ENCODE data around the gene CEP112.

CEP112 gene

GRCh38 chr17:65918916-65919315 lies 273.0 kb downstream of the CEP112 start:
- no peak for TF ChIP-seq CTCF (IDR thresholded peaks at IDR 0.05; ENCODE audit: insufficient read depth, low read length, missing control alignments)
- CTCF ChIA-PET, result no interaction called here
- DNase-seq (ENCODE audit: low read depth, low spot score), result no peak
- POLR2A ChIA-PET, result no interaction called here
- no peak overlapping the region for H3K4me3 ChIP-seq (ENCODE audit: low read depth, low read length)

GRCh38 chr17:65918500-65918899 lies 273.4 kb downstream of the CEP112 start:
- TF ChIP-seq CTCF (IDR thresholded peaks at IDR 0.05; ENCODE audit: insufficient read depth, low read length, missing control alignments), result no peak
- H3K4me3 ChIP-seq (ENCODE audit: low read depth, low read length), result no peak overlapping the region
- no peak for DNase-seq (ENCODE audit: low read depth, low spot score)
- ChIA-PET CTCF (interaction anchor here (1.4 kb wide), 1 partner anchor 10 kb away, joined by 3 read pairs; no protein-coding TSS in a partner anchor), POLR2A (no interaction called here)

GRCh38 chr17:65917560-65917959 lies 274.4 kb downstream of the CEP112 start:
- POLR2A ChIA-PET, result interaction anchor here (1.0 kb wide), 1 partner anchor 29 kb away, joined by 3 read pairs; no protein-coding TSS in a partner anchor
- no peak overlapping the region for H3K4me3 ChIP-seq (ENCODE audit: low read depth, low read length)
- no peak for DNase-seq (ENCODE audit: low read depth, low spot score)
- CTCF ChIA-PET, result interaction anchor here (1.4 kb wide), 1 partner anchor 11 kb away, joined by 3 read pairs; no protein-coding TSS in a partner anchor
- TF ChIP-seq CTCF (IDR thresholded peaks at IDR 0.05; ENCODE audit: insufficient read depth, low read length, missing control alignments), result no peak

- POLR2A ChIA-PET, result interaction anchor here (0.5 kb wide), 1 partner anchor 227 kb away, joined by 3 read pairs; no protein-coding TSS in a partner anchor
- DNase-seq (ENCODE audit: low read depth, low spot score), result no peak
- no peak overlapping the region for H3K4me3 ChIP-seq (ENCODE audit: low read depth, low read length)
- no peak for TF ChIP-seq CTCF (IDR thresholded peaks at IDR 0.05; ENCODE audit: insufficient read depth, low read length, missing control alignments)
- CTCF ChIA-PET, result no interaction called here
Observed at GRCh38 chr17:65916425-65916824, 275.5 kb downstream of the CEP112 start.

GRCh38 chr17:65914784-65915342 lies 277.1 kb downstream of the CEP112 start:
- H3K4me3 ChIP-seq (ENCODE audit: low read depth, low read length), result no peak overlapping the region
- no peak for TF ChIP-seq CTCF (IDR thresholded peaks at IDR 0.05; ENCODE audit: insufficient read depth, low read length, missing control alignments)
- no peak for DNase-seq (ENCODE audit: low read depth, low spot score)
- POLR2A ChIA-PET, result no interaction called here
- CTCF ChIA-PET, result no interaction called here

- no peak overlapping the region for H3K4me3 ChIP-seq (ENCODE audit: low read depth, low read length)
- POLR2A ChIA-PET, result no interaction called here
- DNase-seq (ENCODE audit: low read depth, low spot score), result no peak
- TF ChIP-seq CTCF (IDR thresholded peaks at IDR 0.05; ENCODE audit: insufficient read depth, low read length, missing control alignments), result no peak
- CTCF ChIA-PET, result no interaction called here
Observed at GRCh38 chr17:65913326-65913850, 278.5 kb downstream of the CEP112 start.
